GM23338 (cell line): Measurements from ENCODE around the gene ITPRIP. TPM values are rescaled to one million over a fixed set of nuclear protein-coding genes. Genes with fewer than 3 reads are reported as not detected.

Source experiments
- ATAC-seq: fragments of 200-7000 bp; cut with Tn5 transposase; 3 replicates; pipeline ENCODE4 v1.9.1; 2020
- DNase-seq: peaks from one replicate; pipeline ENCODE4 v3.0.0-alpha.2; 2015; ENCODE audit warnings: low spot score
- H2AFZ ChIP-seq: fragments of 200-600 bp; sonication (generic); 2 replicates; pipeline ENCODE4 v1.8.0; 2016; ENCODE audit warnings: antibody characterized with exemption, mild to moderate bottlenecking, moderate library complexity
- H3F3A ChIP-seq: fragments of 200-600 bp; sonication (generic); replicated peaks from 2 replicates; pipeline ENCODE4 v1.8.0; 2017; ENCODE audit warnings: antibody characterized with exemption, mixed run types, low read depth
- H3K27ac ChIP-seq: fragments of 200-600 bp; sonication (generic); 2 replicates; pipeline ENCODE4 v1.6.1; 2016; ENCODE audit warnings: low read depth
- H3K27me3 ChIP-seq: fragments of 200-600 bp; sonication (generic); 2 replicates; pipeline ENCODE4 v1.8.0; 2016; ENCODE audit warnings: mild to moderate bottlenecking, mixed run types, moderate library complexity; ENCODE audit not compliant: insufficient read depth
- H3K36me3 ChIP-seq: fragments of 200-600 bp; sonication (generic); 2 replicates; pipeline ENCODE4 v1.8.0; 2016; ENCODE audit warnings: mild to moderate bottlenecking; ENCODE audit not compliant: insufficient read depth
- H3K4me1 ChIP-seq: fragments of 200-600 bp; sonication (generic); 2 replicates; pipeline ENCODE4 v1.8.0; 2016; ENCODE audit warnings: mild to moderate bottlenecking, moderate library complexity; ENCODE audit not compliant: insufficient read depth
- H3K4me2 ChIP-seq: fragments of 200-600 bp; sonication (generic); 2 replicates; pipeline ENCODE4 v1.7.1; 2017; ENCODE audit warnings: mixed run types
- H3K4me3 ChIP-seq: fragments of 200-600 bp; sonication (generic); 2 replicates; pipeline ENCODE4 v1.6.1; 2016; ENCODE audit warnings: mixed run types
- H3K79me2 ChIP-seq: fragments of 200-600 bp; sonication (generic); replicated peaks from 2 replicates; pipeline ENCODE4 v1.8.0; 2017; ENCODE audit warnings: mild to moderate bottlenecking; ENCODE audit not compliant: insufficient read depth
- H3K9me2 ChIP-seq: fragments of 200-600 bp; sonication (generic); 2 replicates; pipeline ENCODE4 v1.8.0; 2017; ENCODE audit not compliant: insufficient read depth
- H4K20me1 ChIP-seq: fragments of 200-600 bp; sonication (generic); replicated peaks from 2 replicates; pipeline ENCODE4 v1.8.0; 2017; ENCODE audit warnings: mild to moderate bottlenecking; ENCODE audit not compliant: insufficient read depth
- H3K27ac Mint-ChIP-seq: 2 replicates; pipeline ENCODE4 v1.8.0; 2020; ENCODE audit warnings: inconsistent platforms, mild to moderate bottlenecking, moderate library complexity, mixed read lengths
- H3K27me3 Mint-ChIP-seq: 3 replicates; pipeline ENCODE4 v1.8.0; 2022; ENCODE audit warnings: low read depth, mild to moderate bottlenecking, moderate library complexity, mixed read lengths, inconsistent platforms; ENCODE audit not compliant: insufficient read depth, poor library complexity
- H3K36me3 Mint-ChIP-seq: 3 replicates; pipeline ENCODE4 v1.8.0; 2021; ENCODE audit warnings: low read depth, mild to moderate bottlenecking, inconsistent platforms, moderate library complexity, mixed read lengths
- H3K4me1 Mint-ChIP-seq: 3 replicates; pipeline ENCODE4 v1.8.0; 2020; ENCODE audit warnings: mild to moderate bottlenecking, inconsistent platforms, mixed read lengths
- H3K4me3 Mint-ChIP-seq: 3 replicates; pipeline ENCODE4 v1.8.0; 2021; ENCODE audit warnings: moderate library complexity, mild to moderate bottlenecking, inconsistent platforms, mixed read lengths
- H3K9me3 Mint-ChIP-seq: 3 replicates; pipeline ENCODE4 v1.8.0; 2020; ENCODE audit warnings: moderate library complexity, mild to moderate bottlenecking, inconsistent platforms, mixed read lengths
- CREB1 ChIP-seq: fragments of 250-450 bp; sonication (Bioruptor Pico); IDR thresholded peaks from 2 replicates; pipeline ENCODE4 v1.5.0; 2020; ENCODE audit warnings: low read depth, mild to moderate bottlenecking, moderate library complexity
- ETS1 ChIP-seq: IDR thresholded peaks from 2 replicates; pipeline ENCODE4 v1.6.1; 2016; ENCODE audit warnings: antibody characterized with exemption
- EZH2 ChIP-seq: fragments of 200-600 bp; sonication (generic); IDR thresholded peaks from one replicate; pipeline ENCODE4 v1.8.0; 2017; ENCODE audit warnings: antibody characterized with exemption, mild to moderate bottlenecking, low read depth; ENCODE audit not compliant: unreplicated experiment
- EZH2phosphoT487 ChIP-seq: fragments of 200-600 bp; sonication (generic); IDR thresholded peaks from one replicate; pipeline ENCODE4 v1.8.1; 2018; ENCODE audit warnings: antibody characterized with exemption; ENCODE audit not compliant: unreplicated experiment
- JUNB ChIP-seq: IDR thresholded peaks from one replicate; pipeline ENCODE4 v1.6.1; 2016; ENCODE audit warnings: antibody characterized with exemption; ENCODE audit not compliant: unreplicated experiment
- NANOG ChIP-seq: IDR thresholded peaks from 2 replicates; pipeline ENCODE4 v1.6.1; 2016; ENCODE audit warnings: antibody characterized with exemption, borderline replicate concordance
- POLR2AphosphoS5 ChIP-seq: IDR thresholded peaks from 2 replicates; pipeline ENCODE4 v1.6.1; 2016; ENCODE audit warnings: antibody characterized with exemption, low read depth
- STAT1 ChIP-seq: IDR thresholded peaks from one replicate; pipeline ENCODE4 v1.6.1; 2016; ENCODE audit warnings: antibody characterized with exemption; ENCODE audit not compliant: unreplicated experiment
- ZNF114 ChIP-seq: fragments of 250-450 bp; sonication (Bioruptor Pico); IDR thresholded peaks from 2 replicates; pipeline ENCODE4 v1.5.0; 2020; ENCODE audit warnings: mild to moderate bottlenecking, moderate library complexity
- ZNF331 ChIP-seq: fragments of 250-450 bp; sonication (Bioruptor Pico); IDR thresholded peaks from 2 replicates; pipeline ENCODE4 v1.5.0; 2020; ENCODE audit warnings: low read depth, mild to moderate bottlenecking, moderate library complexity
- ZNF462 ChIP-seq: fragments of 250-450 bp; sonication (Bioruptor Pico); IDR thresholded peaks from 2 replicates; pipeline ENCODE4 v1.5.0; 2020; ENCODE audit warnings: mild to moderate bottlenecking, moderate library complexity
- polyA plus RNA-seq: library from polyadenylated mRNA; unstranded; fragments of >200 nt; fragmentation: Nextera tagmentation; extraction: Ambion mirVana; gene quantifications from 2 replicates; pipeline ENCODE4 v1.2.1, GENCODE V29; 2016
- total RNA-seq: library from RNA; depleted of rRNA; stranded (reverse); fragments of >200 nt; shearing (Covaris generic); gene quantifications from 2 replicates; pipeline ENCODE4 v1.2.3, GENCODE V29; 2014

Gene ITPRIP
- total and polyA plus RNA-seq, 2 experiments from 2014 or later, result 6.9 to 15.2 TPM

DNA sequence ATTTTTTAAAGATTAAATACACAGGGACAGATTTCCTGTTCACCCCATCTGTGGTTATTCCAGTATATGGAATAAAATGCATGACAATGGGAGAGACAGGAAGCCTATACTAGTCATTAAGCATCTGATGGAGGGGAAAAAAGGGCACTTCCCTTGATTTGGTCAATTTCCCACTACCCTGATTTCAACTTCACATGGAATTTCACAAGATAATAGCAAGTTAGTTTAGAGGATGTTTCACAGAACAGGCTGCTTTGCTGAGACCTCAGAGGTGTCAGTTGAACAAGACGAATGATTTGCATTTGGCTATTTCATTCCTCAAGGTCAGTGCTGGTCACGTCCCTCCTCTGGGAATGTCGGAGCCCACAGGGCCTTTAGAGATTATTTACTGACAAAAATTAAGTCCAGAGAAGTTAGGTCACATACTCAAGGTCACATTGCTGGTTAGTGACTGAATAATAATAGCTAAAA is 4.7 kb upstream of the ITPRIP start:
- no peak overlapping the region for H3K4me3 ChIP-seq
- no peaks in the 10 kb centered on the region for H3K36me3 ChIP-seq
- H3K4me1 ChIP-seq, result peaks cover 23% of the 10 kb centered on the region
- H3K27ac ChIP-seq, result no peak overlapping the region
- H3F3A ChIP-seq, result no peaks in the 10 kb centered on the region
- no peak overlapping the region for H3K4me3 Mint-ChIP-seq
- peaks cover 7% of the 10 kb centered on the region for H3K27me3 ChIP-seq
- H3K79me2 ChIP-seq, result no peaks in the 10 kb centered on the region
- no peak overlapping the region for H3K27ac Mint-ChIP-seq
- H2AFZ ChIP-seq, result no peak overlapping the region
- no peak overlapping the region for H3K4me2 ChIP-seq
- no peaks in the 10 kb centered on the region for H4K20me1 ChIP-seq
- TF ChIP-seq STAT1 (no peak), JUNB (no peak), ZNF114 (CRISPR knock-in tag) (no peak), POLR2AphosphoS5 (no peak), EZH2phosphoT487 (no peak), CREB1 (CRISPR knock-in tag) (no peak), NANOG (no peak), ZNF331 (CRISPR knock-in tag) (no peak), ETS1 (no peak), EZH2 (no peak), ZNF462 (CRISPR knock-in tag) (no peak)
- ATAC-seq, result no peak
- no peaks in the 10 kb centered on the region for H3K9me2 ChIP-seq
- no peaks in the 10 kb centered on the region for H3K36me3 Mint-ChIP-seq
- no peaks in the 10 kb centered on the region for H3K9me3 Mint-ChIP-seq
- no peak for DNase-seq
- peaks cover 27% of the 10 kb centered on the region for H3K4me1 Mint-ChIP-seq
- peaks cover 4% of the 10 kb centered on the region for H3K27me3 Mint-ChIP-seq
